ENCODE data around the gene ST3GAL5. TPM values are rescaled to one million over a fixed set of nuclear protein-coding genes. Genes with fewer than 3 reads are reported as not detected.
A peak's percentile ranks its signal among the peaks of the same experiment; 100 is the strongest.

The ST3GAL5 gene
- total and polyA plus RNA-seq, 12 donors = 25.6 to 172 (median 85.6) TPM

DNA sequence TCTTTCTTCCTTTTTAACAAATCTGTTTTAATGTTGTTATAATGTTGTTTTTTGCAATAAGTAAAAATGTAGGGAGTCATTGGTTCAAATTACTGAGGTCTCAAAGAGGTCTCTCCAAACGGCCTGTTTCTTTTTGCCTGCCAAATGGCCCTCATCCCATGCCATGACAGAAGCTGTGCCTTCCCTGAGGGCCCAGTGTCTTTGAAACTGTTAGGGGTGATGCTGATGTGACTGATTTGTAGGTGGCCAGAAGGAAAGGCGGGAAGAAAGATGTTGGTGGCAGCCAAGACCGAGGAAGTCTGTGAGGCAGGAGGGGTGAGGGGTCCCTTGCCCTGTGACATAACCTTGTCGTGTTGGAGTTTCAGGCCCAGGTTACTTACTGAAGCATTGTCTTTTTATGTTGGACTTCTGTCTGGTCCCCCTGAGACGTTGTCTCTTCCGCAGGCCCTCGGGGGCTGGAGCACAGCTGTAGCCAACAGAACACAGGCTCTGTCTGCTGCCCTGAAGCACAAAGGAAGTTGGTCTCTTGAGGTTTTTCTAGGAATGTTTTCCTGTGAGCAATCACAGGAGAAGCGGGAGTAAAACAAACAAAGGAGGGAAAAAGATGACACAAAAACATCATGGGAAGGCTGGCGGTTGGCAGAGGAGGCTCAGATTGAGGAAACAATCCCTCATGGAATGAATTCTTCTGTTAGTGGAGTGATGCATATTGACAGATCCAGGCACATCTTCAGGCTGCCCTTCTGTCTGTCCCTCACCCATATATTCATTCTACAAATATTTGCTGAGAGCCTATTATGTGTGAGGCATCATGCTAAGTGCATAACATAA, 4.9 kb upstream of the ST3GAL5 start:
- no peak for TF ChIP-seq POLR2A (IDR thresholded peaks at IDR 0.05)
- Histone ChIP-seq H3K9me3 (replicated peaks in 1 of 3) (no peaks in the 10 kb centered on the region), H3K36me3 (replicated peaks in 1 of 2) (no peaks in the 10 kb centered on the region), H3K4me3 (no peak overlapping the region), H3K4me1 (replicated peaks in 1 of 2) (peaks cover 34 to 43% of the 10 kb centered on the region in 2 donors), H3K27me3 (no peaks in the 10 kb centered on the region), H3K27ac (peak overlapping the region in 1 of 5 donors; percentile 10)
- intact Hi-C loops (cut with DNase I) = no loop called here
- WGBS, 4 donors = 65 to 81% (median 70%) methylated on average over 9 of the region's 9 CpGs
- no peak for DNase-seq

DNA sequence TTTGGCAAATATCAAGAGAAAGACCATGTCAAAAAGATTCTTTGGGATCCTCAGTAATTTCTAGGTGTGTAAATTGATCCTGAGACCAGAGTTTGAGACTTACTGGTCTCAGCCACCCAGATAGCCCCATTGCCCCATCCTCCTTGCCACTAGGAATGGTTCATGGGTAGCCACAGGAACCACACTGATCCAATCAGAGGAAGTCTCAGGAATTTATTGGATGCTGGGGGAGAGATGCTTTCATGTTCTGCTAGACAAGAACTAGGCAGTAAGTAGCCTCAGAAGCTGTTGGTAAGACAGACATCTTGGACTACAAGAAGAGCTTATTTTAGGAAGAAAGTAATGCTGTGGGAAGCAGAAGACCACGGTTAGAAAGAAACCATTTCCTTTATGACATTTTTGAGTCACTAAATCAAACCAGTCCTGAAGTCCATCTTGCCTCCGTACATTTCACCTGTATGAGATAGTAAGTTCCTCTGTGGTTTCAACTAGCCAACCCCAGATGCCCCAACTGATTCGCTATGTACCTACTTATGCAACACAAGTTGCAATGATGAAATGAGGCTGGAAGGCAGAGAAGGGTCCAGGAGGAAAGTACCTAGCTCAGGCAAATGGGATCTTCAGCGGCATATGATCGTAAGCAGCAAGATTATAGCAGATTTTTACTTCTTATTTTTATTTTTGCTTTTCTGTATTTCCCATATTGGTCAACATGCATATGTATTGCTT, 3.6 kb upstream of the ST3GAL5 start:
- TF ChIP-seq, protein P1, sequence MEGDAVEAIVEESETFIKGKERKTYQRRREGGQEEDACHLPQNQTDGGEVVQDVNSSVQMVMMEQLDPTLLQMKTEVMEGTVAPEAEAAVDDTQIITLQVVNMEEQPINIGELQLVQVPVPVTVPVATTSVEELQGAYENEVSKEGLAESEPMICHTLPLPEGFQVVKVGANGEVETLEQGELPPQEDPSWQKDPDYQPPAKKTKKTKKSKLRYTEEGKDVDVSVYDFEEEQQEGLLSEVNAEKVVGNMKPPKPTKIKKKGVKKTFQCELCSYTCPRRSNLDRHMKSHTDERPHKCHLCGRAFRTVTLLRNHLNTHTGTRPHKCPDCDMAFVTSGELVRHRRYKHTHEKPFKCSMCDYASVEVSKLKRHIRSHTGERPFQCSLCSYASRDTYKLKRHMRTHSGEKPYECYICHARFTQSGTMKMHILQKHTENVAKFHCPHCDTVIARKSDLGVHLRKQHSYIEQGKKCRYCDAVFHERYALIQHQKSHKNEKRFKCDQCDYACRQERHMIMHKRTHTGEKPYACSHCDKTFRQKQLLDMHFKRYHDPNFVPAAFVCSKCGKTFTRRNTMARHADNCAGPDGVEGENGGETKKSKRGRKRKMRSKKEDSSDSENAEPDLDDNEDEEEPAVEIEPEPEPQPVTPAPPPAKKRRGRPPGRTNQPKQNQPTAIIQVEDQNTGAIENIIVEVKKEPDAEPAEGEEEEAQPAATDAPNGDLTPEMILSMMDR (IDR thresholded peaks at IDR 0.05) = no peak
- 80 to 90% (median 90%) methylated on average over 5 of the region's 5 CpGs for WGBS, 4 donors
- Histone ChIP-seq H3K9me3 (replicated peaks in 1 of 3) (no peaks in the 10 kb centered on the region), H3K27ac (peak overlapping the region in 1 of 5 donors; percentile 97), H3K36me3 (replicated peaks in 1 of 2) (no peaks in the 10 kb centered on the region), H3K27me3 (no peaks in the 10 kb centered on the region), H3K4me3 (no peak overlapping the region), H3K4me1 (replicated peaks in 1 of 2) (peaks cover 34 to 44% of the 10 kb centered on the region in 2 donors)
- no peak for DNase-seq
- intact Hi-C loops (cut with DNase I) = no loop called here

GRCh38 chr2:85890522-85891176, 1.9 kb upstream of the ST3GAL5 start:
- no peaks in the 10 kb centered on the region for H3K27me3 ChIP-seq
- peaks cover 41 to 61% of the 10 kb centered on the region in 2 donors for H3K4me1 ChIP-seq (replicated peaks in 1 of 2)
- intact Hi-C loops (cut with DNase I) = no loop called here
- H3K27ac ChIP-seq = peak overlapping the region; percentile 84 to 99 (median 95)
- H3K4me3 ChIP-seq = peak overlapping the region in 1 of 4 donors; percentile 98
- WGBS, 4 donors = 49 to 73% (median 54%) methylated on average over 5 of the region's 5 CpGs
- peak in 1 of 2 donors; percentile 53 for TF ChIP-seq POLR2A (IDR thresholded peaks at IDR 0.05)
- TF ChIP-seq, protein P1 (IDR thresholded peaks at IDR 0.05) = no peak
- H3K36me3 ChIP-seq (replicated peaks in 1 of 2) = no peaks in the 10 kb centered on the region
- no peaks in the 10 kb centered on the region for H3K9me3 ChIP-seq (replicated peaks in 1 of 3)
- DNase-seq = no peak

GRCh38 chr2:85889627-85890281, 964 bp upstream of the ST3GAL5 start:
- 9 to 16% (median 13%) methylated on average over 22 of the region's 22 CpGs for WGBS, 4 donors
- Histone ChIP-seq H3K36me3 (replicated peaks in 1 of 2) (no peaks in the 10 kb centered on the region), H3K9me3 (replicated peaks in 1 of 3) (no peaks in the 10 kb centered on the region), H3K4me3 (peak overlapping the region; percentile 16 to 98 (median 58)), H3K4me1 (replicated peaks in 1 of 2) (peaks cover 48 to 70% of the 10 kb centered on the region in 2 donors), H3K27me3 (no peaks in the 10 kb centered on the region), H3K27ac (peak overlapping the region; percentile 84 to 99 (median 95))
- TF ChIP-seq POLR2A (IDR thresholded peaks at IDR 0.05) = peak in 1 of 2 donors; percentile 52
- TF ChIP-seq, protein P1 (IDR thresholded peaks at IDR 0.05) = no peak
- DNase-seq = peak; percentile 41 to 78 (median 65)
- intact Hi-C loops (cut with DNase I) = loop anchor here (2.0 to 10.0 kb wide), 3 partner anchors 65 to 188 kb away; no protein-coding TSS in a partner anchor

Measured in adrenal gland (tissue), 12 donors.